Measurements from ENCODE around the gene IL2RA. TPM values are rescaled to one million over a fixed set of nuclear protein-coding genes. Genes with fewer than 3 reads are reported as not detected.

Gene IL2RA
- total and polyA plus RNA-seq, 10 of the 15 experiments (the other 5 are each of a cell fraction or from before 2014, with no cell fraction given) = 2.2 to 6.0 (median 4.9) TPM

DNA sequence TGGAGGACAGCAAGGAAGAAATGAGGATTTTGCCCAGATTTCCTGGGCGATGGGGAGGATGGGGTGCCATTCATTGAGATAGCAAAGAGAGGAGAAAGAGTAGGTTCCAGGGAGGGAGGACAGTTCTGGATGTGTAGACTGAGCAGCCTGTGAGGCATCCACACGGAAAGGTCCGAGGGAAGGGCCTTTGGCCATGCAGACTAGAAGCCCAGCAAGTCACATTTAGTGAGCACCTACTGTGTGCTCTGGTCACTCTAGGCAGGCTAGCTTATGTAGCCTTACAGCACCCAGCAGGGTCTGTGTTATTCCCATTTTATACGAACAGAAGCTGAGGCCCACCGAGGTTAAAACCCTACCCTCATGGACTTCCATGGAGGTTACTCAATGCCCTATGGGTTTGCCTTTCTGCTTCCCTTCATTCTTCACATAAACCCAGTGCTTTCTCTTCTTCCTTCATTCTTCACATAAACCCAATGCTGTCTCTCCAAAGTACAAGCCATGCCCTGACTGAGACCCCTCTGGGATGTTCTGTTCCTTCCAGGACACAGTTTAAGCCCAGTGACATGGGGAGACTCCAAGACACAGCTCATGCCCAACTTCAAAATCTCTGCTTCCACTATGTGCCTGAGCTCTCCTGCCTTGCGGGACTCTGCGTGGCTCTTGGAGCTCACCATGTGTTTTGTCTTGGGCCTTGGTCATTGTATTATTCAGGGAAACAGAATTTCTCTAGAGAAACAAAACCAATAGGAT lies 13.7 kb downstream of the IL2RA start (continued):
- TF ChIP-seq, protein P1, sequence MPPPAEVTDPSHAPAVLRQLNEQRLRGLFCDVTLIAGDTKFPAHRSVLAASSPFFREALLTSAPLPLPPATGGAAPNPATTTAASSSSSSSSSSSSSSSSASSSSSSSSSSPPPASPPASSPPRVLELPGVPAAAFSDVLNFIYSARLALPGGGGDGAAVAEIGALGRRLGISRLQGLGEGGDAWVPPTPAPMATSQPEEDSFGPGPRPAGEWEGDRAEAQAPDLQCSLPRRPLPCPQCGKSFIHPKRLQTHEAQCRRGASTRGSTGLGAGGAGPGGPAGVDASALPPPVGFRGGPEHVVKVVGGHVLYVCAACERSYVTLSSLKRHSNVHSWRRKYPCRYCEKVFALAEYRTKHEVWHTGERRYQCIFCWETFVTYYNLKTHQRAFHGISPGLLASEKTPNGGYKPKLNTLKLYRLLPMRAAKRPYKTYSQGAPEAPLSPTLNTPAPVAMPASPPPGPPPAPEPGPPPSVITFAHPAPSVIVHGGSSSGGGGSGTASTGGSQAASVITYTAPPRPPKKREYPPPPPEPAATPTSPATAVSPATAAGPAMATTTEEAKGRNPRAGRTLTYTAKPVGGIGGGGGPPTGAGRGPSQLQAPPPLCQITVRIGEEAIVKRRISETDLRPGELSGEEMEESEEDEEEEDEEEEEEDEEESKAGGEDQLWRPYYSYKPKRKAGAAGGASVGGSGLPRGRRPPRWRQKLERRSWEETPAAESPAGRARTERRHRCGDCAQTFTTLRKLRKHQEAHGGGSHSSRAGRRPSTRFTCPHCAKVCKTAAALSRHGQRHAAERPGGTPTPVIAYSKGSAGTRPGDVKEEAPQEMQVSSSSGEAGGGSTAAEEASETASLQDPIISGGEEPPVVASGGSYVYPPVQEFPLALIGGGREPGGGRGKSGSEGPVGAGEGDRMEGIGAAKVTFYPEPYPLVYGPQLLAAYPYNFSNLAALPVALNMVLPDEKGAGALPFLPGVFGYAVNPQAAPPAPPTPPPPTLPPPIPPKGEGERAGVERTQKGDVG (CRISPR knock-in tag; IDR thresholded peaks at IDR 0.05) = no peak
- TF ChIP-seq ZBTB40 (IDR thresholded peaks at IDR 0.05; ENCODE audit: borderline replicate concordance) = no peak

GRCh38 chr10:6047847-6048246 lies 14.3 kb downstream of the IL2RA start:
- ChIA-PET CTCF (interaction anchor here (0.8 to 10.2 kb wide), 4 partner anchors 10 to 425 kb away, joined by 3 to 101 read pairs (median 54); no protein-coding TSS in a partner anchor), SMC1A (ENCODE audit: uncharacterized antibody, unreplicated experiment) (interaction anchor here (0.7 to 8.1 kb wide), 6 partner anchors 10 to 354 kb away, joined by 3 to 66 read pairs (median 11); no protein-coding TSS in a partner anchor), RAD21 (ENCODE audit: unreplicated experiment) (interaction anchor here (0.7 to 1.7 kb wide), 3 partner anchors 31 to 39 kb away, joined by 3 read pairs; no protein-coding TSS in a partner anchor), POLR2A (no interaction called here)
- H3K36me3 ChIP-seq (ENCODE audit: control insufficient read depth in 2 of 2, insufficient read depth in 2 of 2, low read length in 1 of 2) = no peaks in the 10 kb centered on the region; a peak in 1 of 4 replicates
- H3K9ac ChIP-seq (ENCODE audit: control insufficient read depth, insufficient read depth, low read length) = no peak overlapping the region
- no peaks in the 10 kb centered on the region for H3K27me3 ChIP-seq (replicated peaks in 1 of 2; ENCODE audit: control insufficient read depth in 2 of 2, insufficient read depth in 2 of 2, low read length in 1 of 2)
- no TSS peak for BruUV-seq (replicated peaks)
- H3K4me3 ChIP-seq = no peak overlapping the region
- H3K9me3 ChIP-seq (replicated peaks; ENCODE audit: control insufficient read depth, insufficient read depth, low read length) = no peaks in the 10 kb centered on the region
- intact Hi-C loops (cut with micrococcal nuclease; ENCODE audit: unreplicated experiment) (no loop called here), in situ Hi-C loops (cut with MboI) (no loop called here)
- H3K79me2 ChIP-seq (ENCODE audit: control insufficient read depth, insufficient read depth, low read length) = no peaks in the 10 kb centered on the region
- no peaks in the 10 kb centered on the region for H4K20me1 ChIP-seq (ENCODE audit: control insufficient read depth, insufficient read depth)
- no peak overlapping the region for H3K4me2 ChIP-seq (ENCODE audit: control insufficient read depth, insufficient read depth)
- FAIRE-seq (no peak), DNase-seq (ENCODE audit: low read depth, low spot score) (no peak), ATAC-seq (no peak)
- H2AFZ ChIP-seq (ENCODE audit: control insufficient read depth, low read depth, low read length) = no peak overlapping the region
- H3K27ac ChIP-seq (ENCODE audit: control insufficient read depth, insufficient read depth) = no peak overlapping the region
- peaks cover 56% of the 10 kb centered on the region for H3K4me1 ChIP-seq (ENCODE audit: control insufficient read depth, insufficient read depth, low read length)
- 68% methylated on average over 7 of the region's 7 CpGs for WGBS (ENCODE audit: insufficient coverage, insufficient replicate concordance, low lambda C conversion rate, missing lambda C conversion rate)
- no peak for TF ChIP-seq MEF2A (IDR thresholded peaks at IDR 0.05; ENCODE audit: insufficient read depth, low read depth, low read length)
- TF ChIP-seq, protein P2, sequence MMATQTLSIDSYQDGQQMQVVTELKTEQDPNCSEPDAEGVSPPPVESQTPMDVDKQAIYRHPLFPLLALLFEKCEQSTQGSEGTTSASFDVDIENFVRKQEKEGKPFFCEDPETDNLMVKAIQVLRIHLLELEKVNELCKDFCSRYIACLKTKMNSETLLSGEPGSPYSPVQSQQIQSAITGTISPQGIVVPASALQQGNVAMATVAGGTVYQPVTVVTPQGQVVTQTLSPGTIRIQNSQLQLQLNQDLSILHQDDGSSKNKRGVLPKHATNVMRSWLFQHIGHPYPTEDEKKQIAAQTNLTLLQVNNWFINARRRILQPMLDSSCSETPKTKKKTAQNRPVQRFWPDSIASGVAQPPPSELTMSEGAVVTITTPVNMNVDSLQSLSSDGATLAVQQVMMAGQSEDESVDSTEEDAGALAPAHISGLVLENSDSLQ (IDR thresholded peaks at IDR 0.05) = no peak
- TF ChIP-seq TCF3 (IDR thresholded peaks at IDR 0.05; ENCODE audit: borderline replicate concordance, insufficient read depth, low read depth, low read length) = no peak
- no peak for TF ChIP-seq POU2F2 (IDR thresholded peaks at IDR 0.05; ENCODE audit: borderline replicate concordance, low read depth, low read length)
- TF ChIP-seq FOS (IDR thresholded peaks at IDR 0.05; ENCODE audit: borderline replicate concordance, extremely low read depth, insufficient read length) = no peak
- no peak for TF ChIP-seq RAD21 (IDR thresholded peaks at IDR 0.05; ENCODE audit: insufficient read depth, low read depth, low read length)
- no peak for TF ChIP-seq ATF2 (IDR thresholded peaks at IDR 0.05; ENCODE audit: low read length)
- no peak for TF ChIP-seq EP300 (IDR thresholded peaks at IDR 0.05; ENCODE audit: borderline replicate concordance in 1 of 2, control insufficient read depth in 1 of 2, low read depth in 2 of 2, low read length in 2 of 2)
